H1 (cell line): Measurements from ENCODE around the gene DDR2. TPM values are rescaled to one million over a fixed set of nuclear protein-coding genes. Genes with fewer than 3 reads are reported as not detected.
"Not testable (repeated sequence)": the region's sequence is repeated elsewhere in the genome, so short reads cannot be mapped to it uniquely, and the experiment has no call there.

ENCODE experiments used
- CTCF ChIA-PET: fragments of 300-600 bp; sonication (Branson Sonifier 250); formaldehyde crosslinking; loops from one replicate; lab custom pipeline; 2021; ENCODE audit not compliant: partially characterized antibody; lab: Charles Lee
- POLR2A ChIA-PET: fragments of 300-600 bp; sonication (Branson Sonifier 250); formaldehyde crosslinking; loops from one replicate; lab custom pipeline; 2021; ENCODE audit warnings: inconsistent platforms; ENCODE audit not compliant: partially characterized antibody; lab: Charles Lee
- DNase-seq, 2 experiments: peaks; one replicate each; pipeline versions ENCODE4 v3.0.0 to v3.0.0-alpha.2; 2010 to 2022; ENCODE audit warnings: low spot score in 2 of 2, low read depth in 1 of 2, mixed read lengths in 1 of 2
- FAIRE-seq: peaks from 2 replicates; lab custom pipeline; 2011; peaks lifted over from hg19 to GRCh38; lab: Jason Lieb, UNC
- H2AFZ ChIP-seq: 2 replicates; pipeline ENCODE4 v1.8.1; 2012; ENCODE audit warnings: low read length, inconsistent platforms
- H2AK5ac ChIP-seq: 2 replicates; pipeline ENCODE4 v1.6.1; 2013; ENCODE audit warnings: low read depth, low read length
- H2BK120ac ChIP-seq: replicated peaks from 2 replicates; pipeline ENCODE3; 2013; ENCODE audit warnings: low read depth, low read length, inconsistent platforms
- H2BK12ac ChIP-seq: 2 replicates; pipeline ENCODE4 v1.6.1; 2013; ENCODE audit warnings: low read depth, low read length
- H2BK15ac ChIP-seq: 2 replicates; pipeline ENCODE4 v1.6.1; 2013; ENCODE audit warnings: low read length
- H2BK20ac ChIP-seq: 2 replicates; pipeline ENCODE4 v1.6.1; 2013; ENCODE audit warnings: low read length
- H2BK5ac ChIP-seq: 2 replicates; pipeline ENCODE4 v1.6.1; 2013; ENCODE audit warnings: low read depth, low read length
- H3K14ac ChIP-seq: 2 replicates; pipeline ENCODE4 v1.6.1; 2013; ENCODE audit warnings: inconsistent platforms; ENCODE audit not compliant: insufficient read length
- H3K18ac ChIP-seq: 2 replicates; pipeline ENCODE4 v1.6.1; 2013; ENCODE audit warnings: low read length; ENCODE audit errors: extremely low read depth
- H3K23ac ChIP-seq: 2 replicates; pipeline ENCODE4 v1.6.1; 2013; ENCODE audit warnings: inconsistent platforms; ENCODE audit not compliant: insufficient read length
- H3K23me2 ChIP-seq: 2 replicates; pipeline ENCODE4 v1.6.1; 2013; ENCODE audit warnings: low read depth, low read length
- H3K27ac ChIP-seq: 2 replicates; pipeline ENCODE4 v1.6.1; 2011; ENCODE audit warnings: low read depth, low read length, inconsistent platforms
- H3K27me3 ChIP-seq, 4 experiments: replicated peaks in 1 of 4; 1 replicate in 1 of 4; 2 replicates in 3 of 4; pipeline versions ENCODE4 v1.6.1 to v1.8.1; 2011 to 2013; ENCODE audit warnings: low read length in 3 of 4, mild to moderate bottlenecking in 3 of 4, inconsistent platforms in 2 of 4, mixed read lengths in 2 of 4, moderate library complexity in 1 of 4; ENCODE audit not compliant: control insufficient read depth in 3 of 4, insufficient read depth in 3 of 4; ENCODE audit errors: extremely low read depth in 1 of 4
- H3K36me3 ChIP-seq, 4 experiments: 2 replicates each; pipeline versions ENCODE4 v1.6.1 to v1.8.1; 2011 to 2013; ENCODE audit warnings: mild to moderate bottlenecking in 4 of 4, low read length in 3 of 4, moderate library complexity in 2 of 4, control low read depth in 1 of 4, inconsistent platforms in 1 of 4; ENCODE audit not compliant: insufficient read depth in 4 of 4, control insufficient read depth in 2 of 4
- H3K4ac ChIP-seq: replicated peaks from 2 replicates; pipeline ENCODE3; 2013; ENCODE audit warnings: low read length, low read depth, mixed read lengths, inconsistent platforms; ENCODE audit not compliant: insufficient read length
- H3K4me1 ChIP-seq, 4 experiments: replicated peaks in 1 of 4; 1 replicate in 1 of 4; 2 replicates in 3 of 4; pipeline versions ENCODE4 v1.6.1 to v1.8.1; 2011 to 2013; ENCODE audit warnings: low read length in 3 of 4, inconsistent platforms in 2 of 4, mixed read lengths in 1 of 4; ENCODE audit not compliant: insufficient read depth in 4 of 4, control insufficient read depth in 3 of 4
- H3K4me2 ChIP-seq, 2 experiments: 2 replicates each; pipeline versions ENCODE4 v1.6.1 to v1.8.1; 2011 to 2013; ENCODE audit warnings: low read depth in 2 of 2, low read length in 2 of 2, control low read depth in 1 of 2, inconsistent platforms in 1 of 2, mild to moderate bottlenecking in 1 of 2; ENCODE audit not compliant: insufficient read depth in 1 of 2
- H3K4me3 ChIP-seq, 4 experiments: fragments of 200-600, 300-600 bp in 1 of 4; sonication (generic), shearing (Covaris generic), sonication (Bioruptor Twin) in 1 of 4; 2 replicates each; pipeline versions ENCODE4 v1.5.1 to v1.8.1; 2011 to 2016; ENCODE audit warnings: low read length in 4 of 4, low read depth in 3 of 4, control low read depth in 2 of 4, inconsistent platforms in 2 of 4, mild to moderate bottlenecking in 2 of 4, mixed read lengths in 1 of 4, moderate library complexity in 1 of 4; ENCODE audit not compliant: insufficient read depth in 2 of 4; ENCODE audit errors: extremely low read depth in 1 of 4
- H3K56ac ChIP-seq: replicated peaks from 2 replicates; pipeline ENCODE3; 2013; ENCODE audit warnings: low read depth, mild to moderate bottlenecking, mixed read lengths, low read length, inconsistent platforms; ENCODE audit not compliant: insufficient read length
- H3K79me1 ChIP-seq: 2 replicates; pipeline ENCODE4 v1.6.1; 2013; ENCODE audit warnings: low read depth, low read length, control low read depth
- H3K79me2 ChIP-seq, 2 experiments: 2 replicates each; pipeline versions ENCODE4 v1.6.1 to v1.8.1; 2012 to 2013; ENCODE audit warnings: low read length in 2 of 2, mild to moderate bottlenecking in 2 of 2, inconsistent platforms in 1 of 2; ENCODE audit not compliant: insufficient read depth in 2 of 2, control insufficient read depth in 1 of 2
- H3K9ac ChIP-seq, 4 experiments: replicated peaks in 1 of 4; 1 replicate in 1 of 4; 2 replicates in 3 of 4; pipeline versions ENCODE4 v1.6.1 to v1.8.1; 2011 to 2013; ENCODE audit warnings: low read depth in 3 of 4, low read length in 3 of 4, control low read depth in 2 of 4, mild to moderate bottlenecking in 2 of 4, moderate library complexity in 2 of 4, inconsistent platforms in 1 of 4; ENCODE audit errors: extremely low read depth in 1 of 4
- H3K9me3 ChIP-seq, 2 experiments: 2 replicates each; pipeline versions ENCODE4 v1.6.1 to v1.8.1; 2012 to 2013; ENCODE audit warnings: mild to moderate bottlenecking in 2 of 2, moderate library complexity in 2 of 2, control low read depth in 1 of 2, inconsistent platforms in 1 of 2, low read depth in 1 of 2, low read length in 1 of 2, mixed read lengths in 1 of 2; ENCODE audit not compliant: insufficient read depth in 2 of 2
- H4K20me1 ChIP-seq, 2 experiments: replicated peaks in 1 of 2; 2 replicates each; pipeline versions ENCODE3 to v1.8.1; 2011 to 2013; ENCODE audit warnings: inconsistent platforms in 2 of 2, low read length in 2 of 2, mild to moderate bottlenecking in 1 of 2; ENCODE audit not compliant: insufficient read depth in 2 of 2, control insufficient read depth in 1 of 2
- H4K5ac ChIP-seq: 2 replicates; pipeline ENCODE4 v1.6.1; 2013; ENCODE audit warnings: low read length, low read depth, mixed read lengths, inconsistent platforms; ENCODE audit not compliant: insufficient read length
- H4K8ac ChIP-seq: 2 replicates; pipeline ENCODE4 v1.8.0; 2013; ENCODE audit warnings: mild to moderate bottlenecking, moderate library complexity, low read length, inconsistent platforms; ENCODE audit not compliant: insufficient read depth; ENCODE audit errors: extremely low read depth
- H4K91ac ChIP-seq: replicated peaks from 2 replicates; pipeline ENCODE3; 2013; ENCODE audit warnings: low read length, mixed read lengths, inconsistent platforms; ENCODE audit not compliant: insufficient read length
- WGBS, 2 experiments: shearing (Covaris generic) in 1 of 2; methylation state at CpG; one replicate each; pipeline versions ENCODE4 v1.1.6 to v1.1.7; 2013 to 2015; ENCODE audit warnings: low lambda C conversion rate in 2 of 2, mixed read lengths in 2 of 2, inconsistent platforms in 1 of 2, low coverage in 1 of 2, missing lambda C conversion rate in 1 of 2; ENCODE audit not compliant: insufficient replicate concordance in 2 of 2, insufficient coverage in 1 of 2, insufficient read length in 1 of 2; ENCODE audit errors: extremely low coverage in 1 of 2, missing lambda C conversion rate in 1 of 2; 5-methylcytosine and 5-hydroxymethylcytosine counted together
- polyA plus RNA-seq, 7 experiments: library from polyadenylated mRNA; depleted of rRNA in 3 of 7; stranded (reverse) in 5 of 7; unstranded in 2 of 7; fragments of >200 nt in 5 of 7; fragments of 200-250 nt in 2 of 7; gene quantifications; 1 replicate in 5 of 7; 2 replicates in 1 of 7; 4 replicates in 1 of 7; pipeline versions ENCODE4 v1.2.1 to v1.2.3, GENCODE V29; 2011 to 2013; ENCODE audit warnings: missing spikeins in 2 of 7, mixed read lengths in 2 of 7
- total RNA-seq: library from RNA; stranded (reverse); fragmentation: NEBNext Ultra II Directional; extraction: Animal tissue kit (Norgen Biotek cat#: 25700); gene quantifications from 2 replicates; pipeline ENCODE4 v1.2.1, GENCODE V29; 2021

DDR2 gene
- total and polyA plus RNA-seq, 2 of the 8 experiments (the other 6 are each of a cell fraction or from before 2014, with no cell fraction given) = 1.00 to 2.1 TPM

- WGBS, 2 experiments = 76% methylated on average over 4 of the region's 4 CpGs; no CpG with 5 or more reads in 1 of the 2 experiments
- CTCF ChIA-PET, H3K27ac ChIP-seq, H3K23ac ChIP-seq, FAIRE-seq, H4K5ac ChIP-seq, H3K4me3 ChIP-seq, H3K4ac ChIP-seq, H3K4me1 ChIP-seq, H2BK15ac ChIP-seq, H2BK5ac ChIP-seq, H3K18ac ChIP-seq, H3K56ac ChIP-seq, H3K14ac ChIP-seq, POLR2A ChIA-PET, H4K20me1 ChIP-seq, H3K9ac ChIP-seq, H2AFZ ChIP-seq, DNase-seq, H2BK120ac ChIP-seq, H2AK5ac ChIP-seq, H4K8ac ChIP-seq, H3K79me2 ChIP-seq, H3K9me3 ChIP-seq, H3K23me2 ChIP-seq, H4K91ac ChIP-seq, H3K79me1 ChIP-seq, H2BK12ac ChIP-seq, H3K27me3 ChIP-seq, H3K4me2 ChIP-seq, H2BK20ac ChIP-seq: not testable (repeated sequence)
- peaks cover 0 to 34% (median 11%) of the 10 kb centered on the region in 4 experiments; a peak in 6 of 8 replicates for H3K36me3 ChIP-seq
Observed at GRCh38 chr1:162796617-162797279, 164.5 kb downstream of the DDR2 start.
